Type B pancreatic cell (in vitro differentiated cells): ENCODE results near the gene CXCR2. TPM values are rescaled to one million over a fixed set of nuclear protein-coding genes. Genes with fewer than 3 reads are reported as not detected.

Experiments used
- DNase-seq: peaks from one replicate; pipeline ENCODE4 v3.0.0; 2021; ENCODE audit warnings: mixed read lengths; ENCODE audit not compliant: unreplicated experiment; ENCODE audit errors: extremely low spot score
- H3K27ac Mint-ChIP-seq: 2 replicates; pipeline ENCODE4 v1.8.0; 2021; ENCODE audit warnings: mild to moderate bottlenecking, mixed read lengths
- H3K27me3 Mint-ChIP-seq: 2 replicates; pipeline ENCODE4 v1.8.0; 2021; ENCODE audit warnings: mixed read lengths
- H3K36me3 Mint-ChIP-seq: 2 replicates; pipeline ENCODE4 v1.8.0; 2021; ENCODE audit warnings: mixed read lengths
- H3K4me1 Mint-ChIP-seq: one replicate; pipeline ENCODE4 v1.8.0; 2021; ENCODE audit warnings: mixed read lengths; ENCODE audit not compliant: unreplicated experiment
- H3K4me3 Mint-ChIP-seq: 2 replicates; pipeline ENCODE4 v1.8.0; 2021; ENCODE audit warnings: mild to moderate bottlenecking, mixed read lengths
- H3K9me3 Mint-ChIP-seq: 2 replicates; pipeline ENCODE4 v1.8.0; 2021; ENCODE audit warnings: mixed read lengths
- total RNA-seq: library from RNA; stranded (reverse); gene quantifications from 2 replicates; pipeline ENCODE4 v1.2.1, GENCODE V29; 2021; ENCODE audit warnings: low replicate concordance
- TF ChIP-seq, protein P1 (sequence below): fragments of 200-600 bp; sonication (generic); conservative IDR thresholded peaks from 2 replicates; pipeline ENCODE4 v1.5.0; 2021; ENCODE audit warnings: antibody characterized with exemption, mild to moderate bottlenecking

CXCR2 gene
- total RNA-seq, 1 donor from 2014 or later, result not detected

DNA sequence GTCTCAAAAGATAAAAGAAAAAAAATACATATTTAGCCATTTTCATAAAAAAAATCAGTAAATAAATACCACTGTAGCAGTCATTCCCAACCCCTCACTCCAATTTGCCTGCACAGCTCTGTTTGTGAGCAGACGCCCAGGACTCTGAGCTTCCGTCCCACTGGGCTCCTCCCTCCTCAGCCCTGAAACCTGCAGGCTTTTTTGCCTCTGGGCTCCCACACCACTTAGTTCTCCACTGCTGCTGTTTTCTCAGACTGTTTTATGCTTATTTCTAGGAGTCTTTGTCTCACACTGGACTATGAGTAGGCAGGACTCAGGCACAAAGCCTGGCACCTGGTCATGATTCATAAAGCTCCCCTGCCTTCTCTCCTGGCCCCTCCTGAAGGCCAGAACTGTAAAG lies 47.0 kb downstream of the CXCR2 start:
- no peak for DNase-seq
- no peaks in the 10 kb centered on the region for H3K9me3 Mint-ChIP-seq
- H3K27ac Mint-ChIP-seq, result no peak overlapping the region
- TF ChIP-seq, protein P1, sequence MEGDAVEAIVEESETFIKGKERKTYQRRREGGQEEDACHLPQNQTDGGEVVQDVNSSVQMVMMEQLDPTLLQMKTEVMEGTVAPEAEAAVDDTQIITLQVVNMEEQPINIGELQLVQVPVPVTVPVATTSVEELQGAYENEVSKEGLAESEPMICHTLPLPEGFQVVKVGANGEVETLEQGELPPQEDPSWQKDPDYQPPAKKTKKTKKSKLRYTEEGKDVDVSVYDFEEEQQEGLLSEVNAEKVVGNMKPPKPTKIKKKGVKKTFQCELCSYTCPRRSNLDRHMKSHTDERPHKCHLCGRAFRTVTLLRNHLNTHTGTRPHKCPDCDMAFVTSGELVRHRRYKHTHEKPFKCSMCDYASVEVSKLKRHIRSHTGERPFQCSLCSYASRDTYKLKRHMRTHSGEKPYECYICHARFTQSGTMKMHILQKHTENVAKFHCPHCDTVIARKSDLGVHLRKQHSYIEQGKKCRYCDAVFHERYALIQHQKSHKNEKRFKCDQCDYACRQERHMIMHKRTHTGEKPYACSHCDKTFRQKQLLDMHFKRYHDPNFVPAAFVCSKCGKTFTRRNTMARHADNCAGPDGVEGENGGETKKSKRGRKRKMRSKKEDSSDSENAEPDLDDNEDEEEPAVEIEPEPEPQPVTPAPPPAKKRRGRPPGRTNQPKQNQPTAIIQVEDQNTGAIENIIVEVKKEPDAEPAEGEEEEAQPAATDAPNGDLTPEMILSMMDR, result no peak
- H3K4me1 Mint-ChIP-seq, result no peaks in the 10 kb centered on the region
- H3K36me3 Mint-ChIP-seq, result no peaks in the 10 kb centered on the region
- H3K4me3 Mint-ChIP-seq, result no peak overlapping the region
- peaks cover 8% of the 10 kb centered on the region for H3K27me3 Mint-ChIP-seq

DNA sequence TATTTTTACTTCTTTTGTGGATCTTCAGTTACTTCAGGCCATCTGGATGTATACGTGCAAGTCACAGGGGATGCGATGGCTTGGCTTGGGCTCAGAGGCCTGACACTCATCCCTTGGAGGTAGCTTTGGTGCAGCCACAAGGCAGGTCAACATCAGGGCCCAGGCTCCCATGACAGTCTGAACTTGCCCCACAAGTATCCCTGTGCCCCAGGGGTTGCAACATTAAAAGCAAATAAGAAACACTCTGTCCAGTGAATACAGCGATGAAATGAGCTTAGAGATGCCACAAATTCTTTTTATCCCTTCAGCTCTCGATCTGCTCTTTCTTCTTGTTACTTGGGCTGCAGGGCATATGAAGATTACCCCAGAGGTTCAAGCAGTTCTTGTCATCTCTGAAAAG lies 54.0 kb downstream of the CXCR2 start:
- Mint-ChIP-seq H3K4me3 (no peak overlapping the region), H3K27me3 (peaks cover 7% of the 10 kb centered on the region), H3K27ac (no peak overlapping the region), H3K4me1 (no peaks in the 10 kb centered on the region), H3K9me3 (no peaks in the 10 kb centered on the region), H3K36me3 (no peaks in the 10 kb centered on the region)
- no peak for DNase-seq
- TF ChIP-seq, protein P1, result no peak

DNA sequence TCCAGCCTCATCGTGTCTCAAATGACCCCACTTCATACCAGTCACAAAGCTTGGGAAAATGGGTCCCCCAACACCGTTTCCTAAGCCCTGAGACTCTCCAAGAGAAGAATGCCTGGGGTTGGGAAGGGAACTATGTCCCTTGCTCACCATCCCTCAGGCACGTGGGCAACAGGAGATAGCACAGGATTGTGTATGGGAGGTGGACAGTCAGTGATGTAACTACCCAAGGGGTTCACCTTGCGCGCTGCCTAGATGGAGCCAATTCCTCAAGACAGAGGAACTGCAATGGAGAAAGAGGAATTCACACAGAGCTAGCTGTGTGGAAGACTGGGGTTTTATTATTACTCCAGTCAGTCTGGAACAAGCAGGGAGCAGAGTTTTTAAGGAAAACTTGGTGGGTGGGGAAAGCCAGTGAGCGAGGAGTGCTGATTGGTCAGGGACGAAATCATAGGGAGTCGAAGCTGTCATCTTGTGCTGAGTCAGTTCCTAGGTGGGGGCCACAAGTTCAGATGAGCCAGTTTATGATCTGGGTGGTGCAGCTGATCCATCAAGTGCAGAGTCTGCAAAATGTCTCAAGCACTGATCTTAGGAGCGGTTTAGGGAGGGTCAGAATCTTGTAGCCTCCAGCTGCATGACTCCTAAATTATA lies 54.8 kb downstream of the CXCR2 start:
- peak overlapping the region; percentile 10 for H3K27ac Mint-ChIP-seq
- H3K9me3 Mint-ChIP-seq, result no peaks in the 10 kb centered on the region
- DNase-seq, result no peak
- H3K4me1 Mint-ChIP-seq, result no peaks in the 10 kb centered on the region
- peaks cover 7% of the 10 kb centered on the region for H3K27me3 Mint-ChIP-seq
- H3K4me3 Mint-ChIP-seq, result no peak overlapping the region
- TF ChIP-seq, protein P1, result no peak
- H3K36me3 Mint-ChIP-seq, result no peaks in the 10 kb centered on the region

DNA sequence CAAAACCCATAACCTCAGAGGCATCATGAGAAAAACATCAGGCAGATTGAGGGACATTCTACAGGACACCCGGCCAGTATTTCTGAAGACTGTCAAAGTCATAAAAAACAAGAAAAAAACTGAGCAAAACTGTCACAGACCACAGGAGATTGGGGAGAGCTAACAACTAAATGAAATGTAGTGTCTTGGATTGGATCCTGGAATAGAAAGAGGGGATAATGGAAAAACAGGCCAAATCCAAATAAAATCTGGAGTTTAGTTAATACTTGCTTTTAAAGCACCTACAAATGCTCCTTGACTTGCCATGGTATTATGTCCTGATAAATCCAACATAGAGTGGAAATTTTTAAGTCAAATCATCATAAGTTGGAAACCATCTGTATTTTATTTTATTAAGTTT lies 58.5 kb downstream of the CXCR2 start:
- H3K9me3 Mint-ChIP-seq, result no peaks in the 10 kb centered on the region
- H3K27me3 Mint-ChIP-seq, result peaks cover 3% of the 10 kb centered on the region
- no peaks in the 10 kb centered on the region for H3K4me1 Mint-ChIP-seq
- no peaks in the 10 kb centered on the region for H3K36me3 Mint-ChIP-seq
- TF ChIP-seq, protein P1, result no peak
- no peak for DNase-seq
- no peak overlapping the region for H3K27ac Mint-ChIP-seq
- no peak overlapping the region for H3K4me3 Mint-ChIP-seq

DNA sequence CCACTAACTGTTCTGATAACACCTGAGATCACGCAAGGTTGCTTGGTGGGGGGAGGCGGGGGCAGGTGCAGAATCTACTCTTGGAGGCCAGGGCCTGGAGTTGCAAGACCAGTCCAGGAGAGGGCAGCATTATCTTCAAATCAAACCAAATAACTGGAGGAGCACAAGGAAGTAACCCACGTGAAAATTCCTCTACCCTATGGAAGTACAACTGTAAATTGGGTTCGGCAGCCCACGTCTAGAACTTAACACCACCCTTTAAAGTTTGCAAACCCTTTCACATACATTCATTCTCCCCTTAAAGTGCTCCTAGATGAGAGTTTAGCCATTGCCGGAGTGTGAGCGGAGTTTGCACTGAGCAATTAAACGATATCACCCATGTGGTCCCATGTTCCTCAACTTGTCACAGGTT lies 60.5 kb downstream of the CXCR2 start:
- no peak overlapping the region for H3K4me3 Mint-ChIP-seq
- peak overlapping the region; percentile 67 for H3K27ac Mint-ChIP-seq
- no peaks in the 10 kb centered on the region for H3K9me3 Mint-ChIP-seq
- TF ChIP-seq, protein P1, result peak; percentile 79
- H3K27me3 Mint-ChIP-seq, result peaks cover 3% of the 10 kb centered on the region
- no peak for DNase-seq
- H3K4me1 Mint-ChIP-seq, result no peaks in the 10 kb centered on the region
- H3K36me3 Mint-ChIP-seq, result no peaks in the 10 kb centered on the region

Other genes with a start within 250 kb of the CXCR2 start
- gene TNS1, start 123.0 kb upstream of the CXCR2 start, total RNA-seq, result 59.2 and 87.5 TPM in 2 replicates
- not detected in 2 replicates for gene RUFY4, start 56.8 kb upstream of the CXCR2 start, total RNA-seq
- not detected in 2 replicates for gene CXCR1, start 40.9 kb downstream of the CXCR2 start, total RNA-seq
- 211 and 384 TPM in 2 replicates for gene ARPC2, start 91.2 kb downstream of the CXCR2 start, total RNA-seq
- gene GPBAR1, start 135.0 kb downstream of the CXCR2 start, total RNA-seq, result 2.1 and 5.7 TPM in 2 replicates
- gene AAMP, start 144.1 kb downstream of the CXCR2 start, total RNA-seq, result 82.2 and 97.8 TPM in 2 replicates
- 58.4 and 66.4 TPM in 2 replicates for gene PNKD, start 144.5 kb downstream of the CXCR2 start, total RNA-seq
- 94.5 and 303 TPM in 2 replicates for gene TMBIM1, start 166.5 kb downstream of the CXCR2 start, total RNA-seq
- 0.21 and 4.1 TPM in 2 replicates for gene CATIP, start 230.8 kb downstream of the CXCR2 start, total RNA-seq